Stimulated activated CD8-positive, alpha-beta memory T cell treated with anti-CD3 and anti-CD28 coated beads, Interleukin-7, amount 100 ng/mL, for 4 hours (primary cell): Measurements from ENCODE around the gene RRP8.

Experiments
- DNase-seq, 2 donors: peaks; one replicate each; pipeline ENCODE4 v3.0.0-alpha.2; 2020; ENCODE audit warnings: low read depth in 2 of 2

Gene RRP8

DNA sequence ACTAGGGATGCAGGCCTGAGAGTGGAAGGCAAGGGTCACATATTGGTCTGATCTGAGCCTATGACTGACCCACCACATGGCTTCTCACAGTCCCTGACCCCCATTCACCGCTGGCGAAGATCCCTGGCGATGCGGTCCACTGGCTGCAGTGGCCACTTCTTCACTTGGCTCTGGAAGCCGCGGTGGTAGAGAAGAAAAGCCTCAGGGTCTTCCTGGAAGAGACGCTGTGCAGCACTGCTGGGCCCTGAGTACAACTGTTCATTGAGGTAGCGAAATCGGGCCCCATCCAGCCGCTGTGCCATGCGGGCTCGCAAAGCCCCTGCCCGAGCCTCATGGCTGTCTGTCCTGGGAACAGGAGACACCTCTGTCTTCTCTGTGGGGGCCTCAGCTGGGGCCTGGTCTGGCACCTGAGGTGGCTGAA is 2.4 kb downstream of the RRP8 start:
- DNase-seq: no peak

- DNase-seq: no peak
Observed at GRCh38 chr11:6599881-6600390, 3.5 kb downstream of the RRP8 start.

DNA sequence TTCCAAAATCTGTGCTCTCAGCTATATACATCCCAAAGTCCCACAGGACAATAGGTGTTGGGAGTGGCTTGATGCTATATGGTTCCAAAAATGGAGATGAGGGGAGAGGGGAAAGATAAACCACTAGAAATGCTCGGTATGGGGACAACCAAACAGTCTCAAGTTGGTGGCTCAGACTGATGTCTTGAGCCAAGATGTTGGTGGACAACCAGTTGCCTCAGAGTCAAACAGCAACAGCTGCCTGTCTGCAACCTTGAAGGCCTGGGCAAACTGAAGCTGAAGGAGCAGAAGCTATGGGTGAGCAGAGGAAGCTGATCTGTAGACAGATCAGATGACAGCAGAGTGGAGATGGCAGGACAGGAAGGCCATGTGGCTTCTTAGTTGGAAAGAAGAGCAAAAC is 4.0 kb downstream of the RRP8 start:
- no peak for DNase-seq

DNA sequence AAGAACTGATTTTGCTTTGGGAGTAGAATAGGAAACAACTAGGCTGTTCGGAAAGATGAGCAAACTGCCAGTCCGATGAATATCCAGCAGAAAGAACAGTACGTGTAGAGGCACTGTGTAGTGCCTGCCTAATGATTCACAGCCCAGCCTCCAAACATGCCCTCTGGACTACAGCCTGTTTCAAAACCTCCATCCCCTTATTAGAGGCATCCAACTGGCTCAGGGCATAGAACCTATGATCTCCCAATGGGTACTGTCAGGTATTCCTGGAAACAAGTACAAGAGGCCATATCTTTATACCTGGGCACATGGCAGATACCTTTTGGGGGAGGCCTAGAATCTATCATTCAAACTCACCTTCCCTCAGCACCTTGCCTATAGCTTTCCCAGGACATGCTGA is 4.9 kb downstream of the RRP8 start:
- no peak for DNase-seq

- DNase-seq: no peak
Observed at GRCh38 chr11:6596239-6596877, 7.1 kb downstream of the RRP8 start.

GRCh38 chr11:6594142-6594768 is 9.2 kb downstream of the RRP8 start:
- DNase-seq: no peak

DNA sequence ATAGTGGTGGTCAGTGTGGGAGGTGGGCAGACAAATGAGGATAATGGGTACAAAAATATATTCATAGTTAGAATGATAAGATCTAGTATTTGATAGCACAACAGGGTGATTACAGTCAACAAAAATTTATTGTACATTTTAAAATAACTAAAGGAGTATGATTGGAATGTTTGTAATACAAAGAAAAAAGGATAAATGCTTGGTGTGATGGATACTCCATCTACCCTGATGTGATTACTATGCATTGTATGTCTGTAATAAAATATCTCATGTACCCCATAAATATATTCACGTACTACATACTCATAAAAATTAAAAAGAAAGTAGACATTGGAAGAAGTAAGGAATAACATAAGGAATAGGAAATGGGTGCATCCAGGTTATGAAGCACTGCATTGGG is 15.4 kb downstream of the RRP8 start:
- DNase-seq: no peak

GRCh38 chr11:6587360-6587953 is 16.0 kb downstream of the RRP8 start:
- no peak for DNase-seq

- no peak for DNase-seq
Observed at GRCh38 chr11:6586434-6587359, 16.7 kb downstream of the RRP8 start.

DNA sequence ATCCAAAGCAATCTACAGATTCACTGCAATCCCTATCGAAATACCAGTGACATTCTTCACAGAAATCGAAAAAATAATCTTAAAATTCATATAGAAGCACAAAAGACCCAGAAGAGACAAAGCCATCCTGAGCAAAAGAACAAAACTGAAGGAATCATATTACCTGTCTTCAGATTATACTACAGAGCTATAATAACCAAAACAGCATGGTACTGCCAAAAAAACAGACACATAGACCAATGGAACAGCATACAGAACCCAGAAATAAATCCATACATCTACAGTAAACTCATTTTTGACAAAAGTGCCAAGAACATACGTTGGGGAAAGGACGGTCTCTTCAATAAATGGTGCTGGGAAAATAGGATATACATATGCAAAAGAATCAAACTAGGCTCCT is 18.9 kb downstream of the RRP8 start:
- no peak for DNase-seq

DNA sequence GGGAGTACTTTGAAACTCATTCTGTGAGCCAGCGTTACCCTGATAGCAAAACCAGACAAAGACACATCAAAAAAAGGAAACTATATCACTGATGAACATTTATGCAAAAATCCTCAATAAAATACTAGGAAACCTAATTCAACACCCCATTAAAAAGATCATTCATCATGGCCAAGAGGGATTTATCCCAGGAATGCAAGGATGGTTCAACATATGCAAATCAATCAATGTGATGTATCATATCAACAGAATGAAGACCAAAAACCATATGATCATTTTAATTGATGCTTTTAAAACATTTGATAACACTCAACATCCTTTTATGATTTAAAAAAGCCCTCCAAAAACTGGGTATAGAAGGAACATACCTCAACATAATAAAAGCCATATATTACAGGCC is 19.8 kb downstream of the RRP8 start:
- no peak for DNase-seq

DNA sequence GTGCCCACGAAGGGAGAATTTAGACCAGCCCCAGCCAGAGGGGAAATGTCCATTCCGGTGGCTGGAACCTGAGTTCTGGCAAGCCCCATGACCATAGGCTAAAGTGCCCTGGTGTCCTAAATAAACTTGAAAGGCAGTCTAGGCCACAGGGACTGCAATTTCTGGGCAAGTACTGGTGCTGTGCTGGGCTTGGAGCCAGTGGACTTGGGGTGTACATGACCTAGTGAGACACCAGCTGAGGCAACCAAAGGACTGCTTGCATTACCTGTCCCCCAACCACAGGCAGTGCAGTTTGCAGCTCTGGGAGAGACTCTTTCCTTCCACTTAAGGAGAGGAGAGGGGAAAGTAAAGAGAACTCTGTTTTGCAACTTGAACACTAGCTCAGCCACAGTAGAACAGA is 23.7 kb downstream of the RRP8 start:
- no peak for DNase-seq

- no peak for DNase-seq
Observed at GRCh38 chr11:6578134-6578533, 25.3 kb downstream of the RRP8 start.

DNA sequence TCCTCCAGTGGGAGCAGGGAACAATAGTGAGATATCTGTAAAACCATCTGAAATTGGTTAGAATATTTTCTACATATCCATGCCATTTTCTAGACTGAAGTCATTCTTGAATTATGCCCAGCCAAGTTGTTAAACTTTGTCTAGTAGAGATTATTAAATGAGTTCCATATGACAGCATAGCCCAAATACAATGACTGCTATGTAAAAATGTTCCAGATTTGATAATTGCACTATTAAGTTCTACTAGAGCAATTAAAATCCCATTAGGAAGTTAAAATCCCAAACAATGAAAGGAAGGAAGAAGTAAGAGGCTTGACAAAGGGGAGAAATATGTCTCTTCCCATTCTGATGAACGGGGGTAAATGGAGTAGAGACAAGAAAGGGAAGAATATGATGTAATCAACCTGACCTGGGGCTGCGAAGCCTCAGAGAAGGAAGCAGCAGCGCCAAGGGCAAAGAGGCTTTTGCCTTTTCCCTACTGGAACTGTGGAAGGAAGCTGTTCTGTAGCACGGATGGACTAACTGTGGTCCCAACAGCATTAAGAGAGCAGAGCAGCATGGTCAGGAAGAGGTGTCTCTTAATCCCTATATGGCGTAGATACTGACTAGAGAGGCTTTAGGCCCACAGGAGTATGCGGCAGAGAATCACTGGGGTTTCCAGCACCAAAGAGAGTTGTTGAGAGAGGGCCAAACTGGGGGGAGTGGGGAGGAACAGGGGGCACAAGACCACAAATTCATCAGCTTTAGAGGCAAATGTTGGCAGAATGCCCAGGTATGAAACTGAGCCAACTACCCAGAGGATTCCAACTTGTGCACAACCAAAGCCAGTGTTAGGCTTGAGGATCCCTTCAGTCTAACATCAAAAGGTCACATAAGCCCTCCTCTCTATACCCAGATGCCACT is 26.7 kb downstream of the RRP8 start:
- no peak for DNase-seq

- no peak for DNase-seq
Observed at GRCh38 chr11:6574816-6575715, 28.4 kb downstream of the RRP8 start.

GRCh38 chr11:6572215-6572614 is 31.2 kb downstream of the RRP8 start:
- DNase-seq: no peak

DNA sequence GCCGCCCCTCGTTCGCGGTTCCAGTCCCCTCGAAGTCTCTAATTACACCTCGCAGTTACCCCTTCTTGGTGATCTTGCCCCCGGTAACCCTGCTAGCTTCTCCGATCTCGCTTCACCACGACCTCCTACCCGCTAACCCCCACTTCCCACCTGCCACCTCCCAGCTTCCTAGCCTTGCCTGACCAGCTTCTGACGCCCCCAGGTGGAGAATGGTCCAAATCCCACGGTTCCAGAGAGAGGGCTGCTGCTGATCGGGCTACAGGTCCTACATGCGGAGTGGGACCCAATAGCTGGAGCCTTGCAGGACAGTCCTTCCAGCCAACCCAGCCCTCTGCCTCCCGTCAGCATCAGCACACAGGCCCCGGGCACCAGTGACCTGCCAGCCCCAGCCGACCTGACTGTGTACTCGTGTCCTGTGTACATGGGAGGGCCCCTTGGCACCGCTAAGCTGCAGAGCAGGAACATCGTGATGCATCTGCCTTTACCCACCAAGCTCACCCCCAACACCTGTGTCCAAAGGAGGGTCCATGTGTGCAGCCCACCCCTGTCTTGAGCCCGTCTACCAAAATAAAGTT is 31.9 kb downstream of the RRP8 start:
- DNase-seq: no peak

DNA sequence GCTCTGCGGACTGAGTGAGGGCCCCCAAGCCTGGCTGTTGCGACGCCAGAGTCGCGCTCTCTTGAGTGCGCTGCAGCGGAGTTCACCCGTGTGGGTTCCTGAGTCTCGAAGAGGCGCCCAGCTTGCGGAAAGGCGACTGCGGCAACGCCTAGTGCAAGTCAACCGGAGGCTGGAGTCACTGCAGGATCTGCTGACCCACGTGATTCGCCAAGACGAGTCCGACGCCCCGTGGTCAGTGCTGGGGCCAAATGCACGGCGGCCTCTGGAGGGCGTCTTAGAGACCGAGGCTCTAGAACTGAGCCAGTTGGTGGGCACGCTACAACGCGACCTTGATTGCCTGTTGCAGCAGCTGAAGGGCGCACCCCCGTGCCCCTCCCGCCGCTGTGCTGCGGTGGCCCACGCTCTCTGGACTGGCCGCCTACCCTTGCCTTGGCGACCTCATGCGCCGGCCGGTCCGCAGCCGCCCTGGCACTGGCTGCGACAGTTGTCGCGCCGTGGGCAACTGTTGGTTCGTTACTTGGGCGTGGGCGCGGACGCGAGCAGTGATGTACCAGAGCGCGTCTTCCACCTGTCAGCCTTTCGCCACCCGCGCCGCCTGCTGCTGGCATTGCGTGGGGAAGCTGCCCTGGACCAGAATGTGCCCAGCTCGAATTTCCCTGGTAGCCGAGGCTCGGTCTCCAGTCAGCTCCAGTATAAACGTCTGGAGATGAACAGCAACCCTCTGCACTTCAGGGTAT is 32.6 kb downstream of the RRP8 start:
- no peak for DNase-seq

DNA sequence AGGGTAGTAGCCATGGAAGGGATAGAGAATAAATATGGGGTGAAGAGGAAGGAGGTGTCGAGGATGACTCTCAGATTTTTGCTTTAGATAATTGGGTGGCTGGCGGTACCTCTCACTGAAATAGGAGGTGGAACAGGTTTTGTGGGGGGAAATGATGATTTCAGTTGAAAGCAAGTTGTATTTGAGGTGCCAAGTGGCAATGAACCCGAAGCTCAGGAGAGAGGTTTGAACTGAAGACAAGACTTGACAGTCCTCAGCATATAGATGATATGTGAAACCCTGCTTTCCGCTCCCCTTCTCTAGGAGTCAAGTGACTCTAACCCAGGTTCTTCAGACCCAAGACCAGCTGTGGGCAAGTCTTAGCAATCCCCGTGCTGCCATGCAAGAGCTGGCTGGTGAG is 33.7 kb downstream of the RRP8 start:
- no peak for DNase-seq
